Measurements from ENCODE around the gene HBS1L. TPM values are rescaled to one million over a fixed set of nuclear protein-coding genes. Genes with fewer than 3 reads are reported as not detected.

HBS1L gene
- total RNA-seq, 1 experiment from 2014 or later = 89.4 TPM

GRCh38 chr6:134925800-134926199 is 128.8 kb downstream of the HBS1L start (continued):
- no peak for TF ChIP-seq EZH2phosphoT487 (IDR thresholded peaks at IDR 0.05; ENCODE audit: borderline replicate concordance)
- TF ChIP-seq ZBTB33 (IDR thresholded peaks at IDR 0.05; ENCODE audit: extremely low read depth, insufficient replicate concordance, low read length) = no peak
- TF ChIP-seq CBX3 (IDR thresholded peaks at IDR 0.05; ENCODE audit: low read depth) = no peak
- no peak for TF ChIP-seq JUND (IDR thresholded peaks at IDR 0.05)

- ChIA-PET CTCF (interaction anchor here (1.3 kb wide), 1 partner anchor 19 kb away, joined by 3 read pairs; no protein-coding TSS in a partner anchor), POLR2A (no interaction called here), RAD21 (ENCODE audit: low non-redundant PET in 1 of 2, low total read pairs in 2 of 2, uncharacterized antibody in 2 of 2, unreplicated experiment in 2 of 2) (no interaction called here)
- Histone ChIP-seq H3K9ac (ENCODE audit: low read length) (no peak overlapping the region), H3K4me3 (replicated peaks in 1 of 2; ENCODE audit: low read depth in 1 of 2, low read length in 2 of 2) (no peak overlapping the region), H2AFZ (ENCODE audit: low read depth, low read length, poor library complexity, severe bottlenecking) (no peak overlapping the region), H3K9me3 (ENCODE audit: control insufficient read depth in 1 of 2, insufficient read depth in 1 of 2, low read depth in 1 of 2, low read length in 2 of 2) (no peaks in the 10 kb centered on the region), H3K9me2 (ENCODE audit: insufficient read depth) (no peaks in the 10 kb centered on the region), H3K36me3 (ENCODE audit: control insufficient read depth in 1 of 2, insufficient read depth in 2 of 2, low read length in 2 of 2) (no peaks in the 10 kb centered on the region), H3K27ac (ENCODE audit: low read depth, low read length) (no peak overlapping the region), H3K4me1 (ENCODE audit: control insufficient read depth in 1 of 2, insufficient read depth in 2 of 2, low read length in 2 of 2) (peaks cover 4 to 13% of the 10 kb centered on the region in 2 experiments; a peak in 3 of 4 replicates), H3K79me2 (ENCODE audit: insufficient read depth, low read length) (no peaks in the 10 kb centered on the region), H4K20me1 (ENCODE audit: insufficient read depth) (no peaks in the 10 kb centered on the region), H3K4me2 (ENCODE audit: low read length) (no peak overlapping the region), H3K27me3 (ENCODE audit: insufficient read depth, low read length) (no peaks in the 10 kb centered on the region)
- ATAC-seq (no peak), DNase-seq (ENCODE audit: low read depth, low spot score) (no peak)
- intact Hi-C loops (cut with micrococcal nuclease) = no loop called here
- no TSS peak for BruUV-seq (replicated peaks)
- no peak for TF ChIP-seq POLR2AphosphoS5 (IDR thresholded peaks at IDR 0.05; ENCODE audit: low read depth, low read length)
- TF ChIP-seq POLR2A (IDR thresholded peaks at IDR 0.05; ENCODE audit: borderline replicate concordance, extremely low read depth, insufficient read depth, insufficient read length) = no peak
- no peak for TF ChIP-seq CTCF (IDR thresholded peaks at IDR 0.05 in 2 of 3, conservative IDR thresholded peaks at IDR 0.05 in 1 of 3; ENCODE audit: borderline replicate concordance in 1 of 3, insufficient read depth in 1 of 3, low read depth in 2 of 3, low read length in 2 of 3)
- no peak for TF ChIP-seq CEBPB (IDR thresholded peaks at IDR 0.05; ENCODE audit: low read depth)
- no peak for TF ChIP-seq TCF7L2 (IDR thresholded peaks at IDR 0.05; ENCODE audit: borderline replicate concordance, extremely low read depth, insufficient read depth, insufficient read length)
- TF ChIP-seq FOSL1 (IDR thresholded peaks at IDR 0.05; ENCODE audit: low read depth) = no peak
- TF ChIP-seq EZH2phosphoT487 (IDR thresholded peaks at IDR 0.05; ENCODE audit: borderline replicate concordance) = no peak
- no peak for TF ChIP-seq ZBTB33 (IDR thresholded peaks at IDR 0.05; ENCODE audit: extremely low read depth, insufficient replicate concordance, low read length)
Observed at GRCh38 chr6:134921721-134922261, 132.8 kb downstream of the HBS1L start.
